Stimulated activated CD4-positive, alpha-beta T cell treated with anti-CD3 and anti-CD28 coated beads, Interleukin-12 subunit alpha, Interleukin-12 subunit beta, amount 100 ng/mL, for 4 hours (primary cell): ENCODE results near the gene RAB9B.
"Not testable (repeated sequence)": the region's sequence is repeated elsewhere in the genome, so short reads cannot be mapped to it uniquely, and the experiment has no call there.

ENCODE experiments used
- DNase-seq: peaks from one replicate; pipeline ENCODE4 v3.0.0-alpha.2; 2020

The RAB9B gene, protein sequence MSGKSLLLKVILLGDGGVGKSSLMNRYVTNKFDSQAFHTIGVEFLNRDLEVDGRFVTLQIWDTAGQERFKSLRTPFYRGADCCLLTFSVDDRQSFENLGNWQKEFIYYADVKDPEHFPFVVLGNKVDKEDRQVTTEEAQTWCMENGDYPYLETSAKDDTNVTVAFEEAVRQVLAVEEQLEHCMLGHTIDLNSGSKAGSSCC

DNA sequence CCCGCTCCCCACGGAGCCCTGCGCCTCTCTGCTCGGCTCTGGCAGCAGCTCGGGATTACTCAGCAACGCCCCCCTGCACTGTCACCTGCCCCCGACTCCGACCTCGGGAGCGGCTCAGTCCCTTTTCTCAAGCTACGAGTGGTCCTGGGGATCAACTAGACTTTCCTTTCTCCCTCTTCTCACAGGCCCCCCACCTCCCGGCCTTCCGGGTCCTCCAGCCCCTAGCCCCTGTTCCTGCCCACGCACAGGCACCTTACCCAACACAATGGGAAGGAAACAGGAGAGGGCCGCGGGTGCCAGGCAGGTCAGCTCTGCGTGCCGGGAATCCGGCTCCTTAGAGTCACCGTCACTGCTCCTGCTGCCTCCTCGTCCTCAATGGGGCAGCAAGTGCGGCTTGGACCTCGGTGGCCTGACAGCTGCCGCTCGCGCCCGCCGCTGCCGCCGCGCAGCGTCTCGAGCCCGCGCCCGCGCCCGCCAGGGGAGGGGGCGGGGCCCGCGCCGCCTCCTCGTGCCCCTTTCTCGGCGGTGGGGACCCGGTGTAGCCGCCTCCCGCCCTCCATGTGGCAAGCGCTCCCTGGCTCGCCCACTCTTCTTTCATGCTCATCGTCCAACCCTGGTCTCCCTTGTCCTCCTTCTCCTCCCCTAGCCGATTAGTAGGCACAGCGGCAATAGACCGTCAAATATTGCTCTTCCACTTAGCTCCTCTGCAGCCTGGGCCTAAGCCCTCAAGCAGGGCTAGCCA lies at the start of gene RAB9B:
RAB9B (minus strand) TSS at position 455 of the 742 bp plus-strand sequence. CDS start 6,473 bp downstream, outside the sequence.
- DNase-seq = peak; percentile 13

GRCh38 chrX:103879339-103879738 lies 47.3 kb upstream of the RAB9B start:
- DNase-seq = no peak

DNA sequence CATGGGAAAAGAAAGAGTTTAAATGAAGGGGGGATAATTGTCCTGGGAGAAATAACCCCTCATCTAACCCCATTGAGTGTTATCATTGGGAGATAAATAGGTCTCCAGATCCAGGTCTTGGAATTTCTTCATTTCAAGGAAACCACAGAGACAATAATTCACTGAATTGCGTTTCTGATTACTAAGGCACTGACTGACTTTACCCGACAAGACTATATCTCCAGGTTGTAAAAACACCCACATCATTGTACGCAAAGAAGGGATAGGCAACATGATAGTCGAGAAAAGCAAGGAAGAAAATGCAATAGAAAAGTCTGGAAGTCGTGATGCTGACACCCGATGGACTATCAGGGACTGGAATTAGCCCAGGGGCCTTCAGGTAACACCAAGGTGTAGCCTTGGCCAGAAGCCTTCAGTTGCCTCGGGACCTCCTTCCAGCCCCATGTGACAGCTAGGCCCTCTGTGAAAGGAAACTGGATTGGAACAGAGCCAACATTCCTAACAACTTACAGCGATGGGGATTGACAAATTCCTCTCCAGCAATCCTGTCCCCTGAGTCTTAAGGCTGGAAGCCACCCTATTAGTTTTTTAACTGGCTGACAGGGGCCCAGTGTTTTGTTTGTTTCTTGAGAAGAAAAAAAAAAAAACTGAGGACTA lies 46.5 kb upstream of the RAB9B start:
- DNase-seq = no peak

DNA sequence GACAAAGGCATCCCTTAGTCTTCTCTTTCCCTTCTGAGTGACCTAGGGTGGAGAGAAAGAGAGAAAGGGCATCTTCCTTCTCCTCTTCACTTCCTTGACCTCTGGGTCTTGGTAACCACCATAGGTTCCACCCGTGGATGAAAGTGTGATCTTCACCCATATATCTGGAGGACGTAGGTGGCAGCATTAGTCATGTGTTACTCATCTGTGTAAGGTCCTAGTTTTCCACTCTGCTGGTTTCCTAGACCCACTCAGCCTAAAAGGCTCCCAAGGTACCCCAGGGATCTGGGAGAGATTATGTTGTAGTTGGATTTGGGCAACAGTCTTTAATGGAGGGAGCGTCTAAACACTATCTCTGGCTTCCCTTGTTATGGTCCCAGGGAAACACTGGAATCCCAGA lies 45.5 kb upstream of the RAB9B start:
- no peak for DNase-seq

- DNase-seq = no peak
Observed at GRCh38 chrX:103864886-103865534, 33.0 kb upstream of the RAB9B start.

DNA sequence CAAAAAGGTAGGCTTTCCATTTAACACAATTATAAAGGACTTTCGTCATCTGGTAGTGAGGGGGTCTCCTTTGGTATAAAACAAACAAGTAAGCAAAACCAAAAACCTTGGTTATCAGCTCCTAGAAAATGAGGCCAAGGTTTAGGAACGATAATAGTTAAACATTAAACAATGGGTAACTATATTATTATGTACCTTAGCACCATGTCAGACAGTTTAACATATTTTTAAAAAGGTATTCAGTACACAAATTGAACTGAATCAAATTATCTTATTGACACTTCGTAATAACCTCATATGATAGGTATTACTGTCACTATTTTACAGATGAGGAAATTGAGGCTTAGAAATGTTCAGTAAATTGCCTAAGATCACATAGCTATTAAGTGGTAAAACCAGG lies 32.1 kb upstream of the RAB9B start:
- no peak for DNase-seq

GRCh38 chrX:103861200-103861599 lies 29.1 kb upstream of the RAB9B start:
- DNase-seq = no peak

DNA sequence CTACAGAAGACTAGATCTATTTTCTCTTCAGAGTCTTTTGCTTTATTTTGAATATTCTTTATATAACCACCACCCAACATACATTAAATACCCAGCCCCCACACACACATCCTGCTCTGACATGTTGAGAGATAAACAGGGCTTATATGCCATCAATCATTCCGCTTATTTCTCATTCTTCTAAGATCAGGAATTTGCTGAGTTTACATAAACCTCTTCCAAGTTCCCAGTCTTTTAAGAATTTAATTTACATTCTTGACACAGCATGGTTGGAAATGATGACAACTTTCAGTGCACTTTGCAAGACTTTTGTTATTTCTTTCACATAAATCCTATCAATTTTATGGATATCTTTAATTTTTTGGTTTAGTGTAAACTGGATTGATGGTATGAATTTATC lies 17.5 kb upstream of the RAB9B start:
- DNase-seq = no peak

DNA sequence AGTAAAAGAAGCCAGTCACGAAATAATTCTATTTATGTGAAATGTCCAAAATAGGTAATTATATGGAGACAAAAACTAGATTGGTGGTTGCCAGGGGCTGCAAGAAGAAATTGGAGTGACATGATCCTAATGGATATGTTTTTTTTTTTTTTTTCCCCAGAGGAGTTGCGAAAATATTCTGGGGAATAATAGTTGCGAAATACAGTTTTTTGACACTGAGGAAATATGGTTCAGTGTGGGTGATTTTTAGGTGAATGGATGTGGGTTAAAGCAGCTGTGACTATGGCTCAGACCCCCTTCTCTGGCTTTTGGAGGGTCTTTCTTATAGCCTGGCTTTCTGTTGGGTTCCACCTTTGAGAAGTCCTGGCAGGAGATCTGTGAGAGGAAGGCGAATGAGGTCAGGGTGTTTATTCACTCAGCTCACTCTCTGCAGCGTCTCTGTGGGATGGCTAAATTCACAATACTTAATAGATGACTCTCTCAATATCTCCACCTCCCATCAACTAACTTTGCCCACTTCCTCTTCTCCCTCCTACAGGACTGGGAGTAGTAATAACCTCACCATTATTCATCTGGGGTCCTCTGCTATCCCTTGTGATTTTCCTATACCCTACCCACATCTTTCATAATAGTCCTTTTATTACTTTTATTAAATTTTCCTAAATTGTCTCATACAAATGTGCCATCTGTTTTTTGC lies 15.3 kb upstream of the RAB9B start:
- DNase-seq = no peak

- DNase-seq = no peak
Observed at GRCh38 chrX:103846386-103846785, 14.3 kb upstream of the RAB9B start.

DNA sequence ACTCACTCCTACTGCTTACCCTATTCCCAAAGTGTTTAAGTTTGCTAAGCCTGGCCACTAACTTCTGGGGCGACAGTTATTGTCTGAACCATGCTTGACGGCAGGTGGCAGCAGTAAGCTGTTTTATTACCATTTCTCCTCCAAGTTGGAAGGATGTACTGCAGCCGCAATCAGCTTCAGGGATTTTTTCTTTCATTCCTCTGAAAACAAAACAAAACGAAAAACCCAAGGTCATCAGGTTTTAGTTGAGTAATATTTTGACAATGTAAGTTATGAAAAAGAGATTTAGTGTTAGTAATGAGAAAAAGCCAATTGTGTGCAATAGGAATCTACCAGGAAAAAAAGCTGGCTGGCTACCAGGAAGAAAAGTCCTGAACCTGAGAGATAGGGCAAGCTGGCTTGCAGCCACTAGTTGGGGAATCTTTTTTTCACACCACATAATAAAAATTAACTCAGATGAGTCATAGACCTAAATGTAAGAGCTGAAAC lies 13.2 kb upstream of the RAB9B start:
- peak; percentile 35 for DNase-seq

DNA sequence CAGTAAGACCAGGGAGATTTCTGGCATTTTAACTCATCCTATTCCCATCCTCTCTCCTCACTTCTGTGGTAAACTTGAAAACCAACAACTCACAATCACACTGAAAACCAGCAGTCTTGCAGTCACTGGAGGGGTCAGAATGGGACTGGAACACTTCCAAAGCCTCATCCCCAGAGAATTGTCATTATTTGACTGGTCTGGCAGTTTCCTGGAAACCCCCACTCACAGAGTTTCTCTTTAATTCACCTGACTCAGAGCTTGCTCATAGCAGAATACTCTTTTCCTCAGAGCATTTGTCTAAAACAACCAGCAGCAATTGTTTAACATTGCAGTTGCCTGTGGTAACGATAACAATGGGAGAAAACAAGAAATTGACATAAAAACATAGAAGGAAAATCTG lies 7.3 kb upstream of the RAB9B start:
- DNase-seq = no peak

GRCh38 chrX:103831342-103831802 lies 685 bp downstream of the RAB9B start:
- peak; percentile 57 for DNase-seq

GRCh38 chrX:103830848-103831247 lies 1.2 kb downstream of the RAB9B start:
- DNase-seq = no peak

DNA sequence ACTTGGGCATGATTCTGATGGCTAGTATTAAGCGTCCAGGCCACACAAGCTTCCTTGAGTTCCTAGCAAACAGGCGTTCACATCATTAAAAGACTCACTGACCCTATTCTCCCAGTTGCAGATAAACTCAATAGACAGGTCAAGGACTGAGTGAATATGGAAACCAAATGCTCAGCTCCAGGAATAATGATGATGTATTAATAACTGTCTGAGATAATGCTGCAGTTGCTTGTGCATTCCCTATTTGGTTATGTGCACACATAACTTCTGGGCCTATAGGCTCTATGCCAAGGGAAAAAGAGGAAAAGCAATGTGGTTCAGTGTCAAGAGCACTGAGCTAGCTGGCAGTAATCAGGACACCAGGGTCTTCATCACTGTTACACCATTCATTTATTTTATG lies 3.5 kb downstream of the RAB9B start:
- no peak for DNase-seq

DNA sequence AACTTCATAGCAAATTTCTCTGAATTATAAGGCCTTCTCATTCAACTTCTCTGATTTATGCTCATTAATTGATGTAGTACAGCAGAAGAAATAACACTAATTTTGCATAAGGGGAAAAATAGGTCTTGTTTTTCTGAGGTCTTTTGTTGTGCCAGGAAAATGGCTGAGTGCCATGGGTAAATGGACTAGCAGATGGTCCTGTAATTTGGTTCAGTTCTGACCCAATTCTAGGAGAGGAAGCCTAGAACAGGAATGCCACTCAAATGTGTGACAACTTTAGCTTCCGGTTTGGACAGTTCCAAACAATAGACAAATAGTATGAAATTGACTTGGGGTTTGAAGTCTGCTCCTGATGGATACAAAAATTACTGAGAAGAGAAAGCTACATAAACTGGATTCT lies 6.2 kb downstream of the RAB9B start:
- no peak for DNase-seq

- DNase-seq = no peak
Observed at GRCh38 chrX:103823591-103823990, 8.5 kb downstream of the RAB9B start.

DNA sequence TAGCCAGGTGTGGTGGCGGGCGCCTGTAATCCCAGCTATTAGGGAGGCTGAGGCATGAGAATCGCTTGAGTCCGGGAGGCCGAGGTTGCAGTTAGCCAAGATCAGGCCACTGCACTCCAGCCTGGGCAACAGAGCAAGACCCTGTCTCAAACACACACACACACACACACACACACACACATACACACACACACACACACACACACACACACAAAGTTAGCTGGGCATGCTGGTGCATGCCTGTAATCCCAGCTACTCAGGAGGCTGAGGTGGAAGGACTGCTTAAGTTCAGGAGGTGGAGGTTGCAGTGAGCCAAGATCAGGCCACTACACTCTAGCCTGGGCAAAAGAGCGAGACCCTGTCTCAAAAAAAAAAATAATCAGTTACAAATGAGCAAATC lies 11.3 kb downstream of the RAB9B start:
- not testable (repeated sequence) for DNase-seq

DNA sequence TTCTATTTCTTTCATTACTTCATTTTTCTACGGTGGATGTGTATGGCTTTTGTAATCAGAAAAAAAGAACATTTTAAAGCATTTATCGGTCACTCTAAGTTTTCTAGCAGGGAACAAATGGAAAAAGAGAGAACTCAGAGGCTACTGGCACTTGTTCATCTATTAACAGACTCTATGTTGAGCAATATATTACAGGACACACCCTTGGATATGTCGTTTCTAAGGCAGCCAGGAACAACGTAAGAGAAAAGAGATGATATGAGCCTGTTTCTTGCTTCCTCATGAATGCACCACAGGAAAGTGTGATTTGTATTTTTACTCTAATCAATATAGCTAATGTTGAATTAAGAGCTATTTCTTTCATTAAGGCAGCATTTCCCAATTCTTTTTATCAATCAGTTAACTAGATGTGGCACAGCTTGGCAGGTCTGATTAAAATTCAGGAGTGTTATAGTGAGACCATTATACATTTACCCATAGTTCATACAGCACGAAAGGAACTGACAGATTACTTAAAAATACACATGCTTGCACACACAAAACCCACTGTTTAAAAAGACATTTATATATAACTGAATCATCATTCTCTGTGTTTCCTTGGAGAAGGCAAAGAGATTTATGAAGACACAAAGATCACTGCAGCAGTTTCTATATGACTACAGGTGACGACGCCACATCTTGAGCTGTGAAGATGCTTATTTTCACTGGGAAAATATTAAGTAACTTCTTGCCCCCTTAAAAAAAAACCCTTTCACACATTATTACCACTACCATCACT lies 13.0 kb downstream of the RAB9B start:
- DNase-seq = no peak

GRCh38 chrX:103817502-103817901 lies 14.6 kb downstream of the RAB9B start:
- no peak for DNase-seq

DNA sequence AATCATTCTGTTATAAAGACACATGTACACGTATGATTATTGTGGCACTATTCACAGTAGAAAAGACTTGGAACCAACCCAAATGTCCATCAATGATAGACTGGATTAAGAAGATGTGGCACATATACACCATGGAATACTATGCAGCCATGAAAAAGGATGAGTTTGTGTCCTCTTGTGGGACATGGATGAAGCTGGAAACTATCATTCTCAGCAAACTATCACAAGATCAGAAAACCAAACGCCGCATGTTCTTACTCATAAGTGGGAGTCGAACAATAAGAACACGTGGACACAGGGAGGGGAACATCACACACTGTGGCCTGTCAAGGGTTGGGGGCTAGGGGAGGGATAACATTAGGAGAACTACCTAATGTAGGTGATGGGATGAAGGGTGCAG lies 15.0 kb downstream of the RAB9B start:
- not testable (repeated sequence) for DNase-seq

- DNase-seq = no peak
Observed at GRCh38 chrX:103811858-103812257, 20.2 kb downstream of the RAB9B start.
